Fibroblast of lung (primary cell): ENCODE measurements around the gene ANAPC2.

Experiments
- CTCF ChIP-seq, 2 donors: IDR thresholded peaks in 1 of 2; conservative IDR thresholded peaks in 1 of 2; 1 replicate in 1 of 2; 2 replicates in 1 of 2; pipeline ENCODE4 v1.5.1; 2011 to 2012; ENCODE audit warnings: low read length in 2 of 2, control low read depth in 1 of 2, inconsistent platforms in 1 of 2, low read depth in 1 of 2, mild to moderate bottlenecking in 1 of 2
- EZH2 ChIP-seq: IDR thresholded peaks from 2 replicates; pipeline ENCODE4 v1.5.1; 2012; ENCODE audit warnings: low read length, control low read depth, mild to moderate bottlenecking; ENCODE audit errors: missing control alignments

GRCh38 chr9:137164370-137165249, 23.8 kb downstream of the ANAPC2 start:
- TF ChIP-seq CTCF (conservative IDR thresholded peaks at IDR 0.05 in 1 of 2, IDR thresholded peaks at IDR 0.05 in 1 of 2; ENCODE audit: low read depth in 1 of 2, low read length in 2 of 2) (no peak), EZH2 (no peak)
